Measurements from ENCODE around the gene TUB.

Gene TUB

DNA sequence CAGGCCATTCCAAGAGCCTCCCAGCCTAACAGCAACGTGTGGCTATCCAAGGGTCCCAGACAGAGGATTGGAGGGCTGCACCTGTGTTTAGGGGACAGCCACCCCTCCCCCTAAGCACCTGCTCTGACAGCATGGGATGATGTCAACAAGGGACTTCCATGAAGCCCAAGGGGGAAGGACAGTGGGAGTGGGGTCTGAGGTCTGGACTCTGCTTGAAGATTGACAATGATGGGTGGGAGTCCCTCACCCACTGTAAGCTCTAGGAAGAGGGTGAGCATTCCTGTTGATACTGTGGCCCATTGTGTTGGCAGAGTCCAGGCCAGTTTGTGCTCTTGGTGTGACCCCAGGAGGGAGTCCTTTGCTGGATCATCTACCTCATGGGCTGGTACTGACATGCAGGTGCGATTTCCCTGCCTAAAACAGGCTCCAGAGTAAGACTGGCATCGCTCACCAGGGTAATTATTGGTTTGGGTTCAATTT lies 46.9 kb upstream of the TUB start:
- H3K4me3 ChIP-seq (ENCODE audit: low read depth, low read length) = no peak overlapping the region
- DNase-seq (ENCODE audit: low read depth) = no peak
- TF ChIP-seq, protein P1, sequence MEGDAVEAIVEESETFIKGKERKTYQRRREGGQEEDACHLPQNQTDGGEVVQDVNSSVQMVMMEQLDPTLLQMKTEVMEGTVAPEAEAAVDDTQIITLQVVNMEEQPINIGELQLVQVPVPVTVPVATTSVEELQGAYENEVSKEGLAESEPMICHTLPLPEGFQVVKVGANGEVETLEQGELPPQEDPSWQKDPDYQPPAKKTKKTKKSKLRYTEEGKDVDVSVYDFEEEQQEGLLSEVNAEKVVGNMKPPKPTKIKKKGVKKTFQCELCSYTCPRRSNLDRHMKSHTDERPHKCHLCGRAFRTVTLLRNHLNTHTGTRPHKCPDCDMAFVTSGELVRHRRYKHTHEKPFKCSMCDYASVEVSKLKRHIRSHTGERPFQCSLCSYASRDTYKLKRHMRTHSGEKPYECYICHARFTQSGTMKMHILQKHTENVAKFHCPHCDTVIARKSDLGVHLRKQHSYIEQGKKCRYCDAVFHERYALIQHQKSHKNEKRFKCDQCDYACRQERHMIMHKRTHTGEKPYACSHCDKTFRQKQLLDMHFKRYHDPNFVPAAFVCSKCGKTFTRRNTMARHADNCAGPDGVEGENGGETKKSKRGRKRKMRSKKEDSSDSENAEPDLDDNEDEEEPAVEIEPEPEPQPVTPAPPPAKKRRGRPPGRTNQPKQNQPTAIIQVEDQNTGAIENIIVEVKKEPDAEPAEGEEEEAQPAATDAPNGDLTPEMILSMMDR (IDR thresholded peaks at IDR 0.05; ENCODE audit: insufficient read depth, low read depth, low read length, missing control alignments) = no peak

DNA sequence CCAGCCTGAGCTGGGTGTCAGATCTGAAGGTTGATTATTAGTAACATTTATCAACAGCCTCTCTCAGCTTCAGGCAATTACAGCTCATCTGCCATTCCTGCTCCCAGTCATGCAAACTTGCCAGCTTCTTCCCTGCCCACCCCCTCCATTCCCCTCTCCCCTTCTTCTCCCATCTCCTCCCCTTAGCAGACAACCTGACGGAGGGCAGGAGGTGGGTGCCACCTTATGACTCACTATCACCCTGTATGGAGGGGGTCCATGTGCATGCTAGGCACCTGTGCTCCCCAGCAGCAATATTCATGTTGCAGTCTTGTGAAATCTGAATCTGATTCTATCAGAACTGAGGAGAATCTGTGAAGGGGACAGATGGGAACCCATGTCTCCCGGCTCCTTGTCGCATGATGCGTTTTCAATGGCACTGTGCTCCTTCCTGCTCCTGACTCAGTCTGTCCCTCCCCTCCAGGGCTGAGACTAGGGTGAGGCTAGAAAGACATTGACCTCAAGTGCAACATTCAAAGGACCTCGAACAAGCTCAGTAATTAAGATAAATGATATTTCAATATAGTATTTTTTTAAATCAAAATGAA lies 46.3 kb upstream of the TUB start:
- TF ChIP-seq, protein P1 (IDR thresholded peaks at IDR 0.05; ENCODE audit: insufficient read depth, low read depth, low read length, missing control alignments) = no peak
- H3K4me3 ChIP-seq (ENCODE audit: low read depth, low read length) = no peak overlapping the region
- no peak for DNase-seq (ENCODE audit: low read depth)

DNA sequence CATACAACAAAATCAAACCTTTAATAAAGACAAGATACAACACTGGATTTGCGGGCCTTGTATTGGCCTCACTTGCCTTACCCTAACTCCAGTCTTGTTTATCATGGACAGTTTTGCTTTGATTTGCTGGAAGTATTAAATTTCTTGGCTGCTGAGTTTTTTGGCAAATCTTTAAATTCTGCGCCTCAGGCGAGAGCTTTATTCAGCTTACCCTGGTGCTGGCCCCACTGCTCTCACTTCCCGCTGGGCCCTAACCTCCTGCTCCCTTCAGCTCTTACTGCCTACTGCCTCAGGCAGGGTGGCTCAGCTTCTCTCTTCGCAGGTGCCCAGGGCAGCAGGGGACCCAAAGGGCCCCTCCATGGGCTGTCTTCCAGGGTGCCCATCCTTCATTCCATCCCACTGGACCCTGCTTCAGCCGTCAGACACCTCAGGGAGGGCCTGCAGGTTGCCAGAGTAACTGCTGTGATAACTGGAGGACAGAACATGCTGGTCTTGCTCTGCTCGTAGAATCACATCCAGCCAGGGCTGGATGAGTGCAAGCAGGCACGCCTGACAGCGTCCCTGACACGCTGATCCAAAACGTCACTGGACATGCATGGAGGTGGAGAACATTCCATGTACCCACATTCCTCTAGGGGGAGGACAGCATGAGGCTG lies 45.7 kb upstream of the TUB start:
- TF ChIP-seq, protein P1 (IDR thresholded peaks at IDR 0.05; ENCODE audit: insufficient read depth, low read depth, low read length, missing control alignments) = no peak
- DNase-seq (ENCODE audit: low read depth) = no peak

DNA sequence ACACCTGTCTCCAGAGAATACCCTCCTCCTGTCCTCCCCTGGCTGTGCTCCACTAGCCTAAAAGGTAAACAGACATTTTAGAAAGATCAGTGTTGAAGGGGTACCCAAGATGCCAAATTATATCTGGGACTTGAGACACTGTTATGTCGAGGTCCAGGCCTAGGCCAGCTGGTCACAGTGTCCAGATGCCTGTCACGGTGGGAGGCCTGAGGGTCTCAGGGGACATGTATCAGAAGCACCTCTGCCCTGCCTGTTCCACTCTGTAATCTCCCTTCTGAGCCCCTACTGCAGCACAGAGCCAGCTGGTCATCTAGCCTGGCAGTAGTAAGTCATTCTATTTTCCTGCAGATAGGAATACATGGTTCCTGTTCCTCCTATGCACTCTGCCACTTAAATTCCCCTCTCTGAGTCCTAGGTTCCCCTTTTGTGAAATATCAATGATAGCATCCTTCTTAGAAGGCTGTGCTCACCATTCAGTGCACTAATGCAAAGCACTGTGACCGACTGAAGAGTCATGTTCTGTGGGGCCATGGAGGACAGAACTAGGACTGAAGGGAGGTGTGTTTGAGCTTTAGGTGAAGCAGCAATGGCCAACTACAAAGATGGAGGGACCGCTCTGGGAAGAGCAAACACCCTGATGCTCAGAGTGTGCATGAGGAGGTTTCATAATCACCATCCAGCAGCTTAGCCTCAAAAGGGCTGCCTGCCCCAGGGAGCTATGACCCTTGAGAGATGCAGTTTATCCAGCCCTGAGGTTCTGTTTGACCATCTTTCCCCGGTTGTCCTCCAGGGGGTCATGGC lies 44.8 kb upstream of the TUB start:
- TF ChIP-seq, protein P1 (IDR thresholded peaks at IDR 0.05; ENCODE audit: insufficient read depth, low read depth, low read length, missing control alignments) = no peak
- DNase-seq (ENCODE audit: low read depth) = no peak
- H3K4me3 ChIP-seq (ENCODE audit: low read depth, low read length) = no peak overlapping the region

More for the DNA sequence above, 45.7 kb upstream of the TUB start:
- H3K4me3 ChIP-seq (ENCODE audit: low read depth, low read length) = no peak overlapping the region

DNA sequence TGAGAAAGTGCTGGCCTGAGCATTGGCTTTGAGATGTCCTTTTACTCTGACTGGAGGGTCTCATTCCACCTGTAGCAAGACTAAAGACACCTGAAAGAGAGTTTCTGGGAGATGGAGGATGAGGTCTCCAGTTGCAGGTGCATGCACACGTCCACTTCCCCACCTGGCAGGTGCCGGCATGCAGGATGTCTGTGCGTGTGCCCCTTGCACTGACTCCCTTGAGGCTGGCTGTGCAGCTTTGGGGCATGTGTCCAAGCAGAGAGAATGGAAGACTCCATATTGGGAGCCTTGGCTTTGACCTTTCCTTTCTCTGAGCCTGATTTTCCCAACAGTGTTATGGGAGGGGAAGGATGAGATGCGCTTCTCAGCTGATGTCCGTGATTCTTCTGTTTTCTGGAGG lies 44.0 kb upstream of the TUB start:
- DNase-seq (ENCODE audit: low read depth) = no peak
- no peak overlapping the region for H3K4me3 ChIP-seq (ENCODE audit: low read depth, low read length)
- TF ChIP-seq, protein P1 (IDR thresholded peaks at IDR 0.05; ENCODE audit: insufficient read depth, low read depth, low read length, missing control alignments) = no peak

DNA sequence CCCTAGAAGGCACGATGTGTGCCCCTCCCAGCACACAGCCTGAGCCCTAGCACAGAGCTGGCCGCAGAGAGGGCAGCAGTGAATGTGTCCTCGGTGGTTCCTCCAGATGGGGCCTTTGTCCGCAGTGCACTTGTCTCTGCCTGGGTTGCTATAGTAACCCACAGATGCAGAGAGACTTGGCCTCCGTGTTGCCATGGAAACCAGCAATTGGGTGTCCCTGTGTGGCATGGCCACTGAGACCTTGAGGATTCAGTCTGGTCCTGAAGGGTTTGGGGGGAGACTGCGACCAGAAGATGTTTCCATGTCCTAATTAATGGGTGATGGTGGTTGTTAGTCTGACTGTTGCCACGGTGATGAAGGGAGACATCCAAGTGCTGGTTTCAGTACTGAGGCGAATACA lies 42.6 kb upstream of the TUB start:
- no peak for DNase-seq (ENCODE audit: low read depth)
- TF ChIP-seq, protein P1 (IDR thresholded peaks at IDR 0.05; ENCODE audit: insufficient read depth, low read depth, low read length, missing control alignments) = no peak

More for the DNA sequence above, 42.6 kb upstream of the TUB start:
- no peak overlapping the region for H3K4me3 ChIP-seq (ENCODE audit: low read depth, low read length)
